Panc1 (cell line): ENCODE data around the gene TNFSF13.

Experiments used
- CTCF ChIP-seq: fragments of 450-650 bp; IDR thresholded peaks from 2 replicates; pipeline ENCODE4 v1.5.1; 2017; ENCODE audit warnings: mild to moderate bottlenecking
- POLR2AphosphoS5 ChIP-seq: IDR thresholded peaks from 2 replicates; pipeline ENCODE4 v1.6.1; 2012; ENCODE audit warnings: mild to moderate bottlenecking, low read depth, low read length, moderate library complexity
- REST ChIP-seq, 2 experiments: IDR thresholded peaks; 2 replicates each; pipeline ENCODE4 v1.6.1; 2011 to 2012; ENCODE audit warnings: low read depth in 2 of 2, control low read depth in 1 of 2, low read length in 1 of 2, mild to moderate bottlenecking in 1 of 2, moderate library complexity in 1 of 2; ENCODE audit not compliant: insufficient read depth in 1 of 2

- no peak for TF ChIP-seq CTCF
- no peak for TF ChIP-seq REST (IDR thresholded peaks at IDR 0.05; ENCODE audit: insufficient read depth in 1 of 2, low read depth in 2 of 2, low read length in 1 of 2)
- no peak for TF ChIP-seq POLR2AphosphoS5
Measured at GRCh38 chr17:7593296-7593695, 34.7 kb downstream of the TNFSF13 start.
